Inflammatory macrophage treated with lipopolysaccharide for 4 hours (primary cell): ENCODE measurements around the gene HCFC1.
"Not testable (repeated sequence)": the region's sequence is repeated elsewhere in the genome, so short reads cannot be mapped to it uniquely, and the experiment has no call there.

Experiments
- DNase-seq: peaks from one replicate; pipeline ENCODE4 v3.0.0-alpha.2; 2020

The HCFC1 gene

GRCh38 chrX:154006947-154007346 lies 35.3 kb upstream of the HCFC1 start:
- DNase-seq, result no peak

- no peak for DNase-seq
Measured at GRCh38 chrX:154004315-154004714, 32.7 kb upstream of the HCFC1 start.

- peak; percentile 82 for DNase-seq
Measured at GRCh38 chrX:154002215-154002719, 30.6 kb upstream of the HCFC1 start.

GRCh38 chrX:154000051-154000450 lies 28.4 kb upstream of the HCFC1 start:
- DNase-seq, result no peak

GRCh38 chrX:153999359-154000037 lies 27.9 kb upstream of the HCFC1 start:
- no peak for DNase-seq

- no peak for DNase-seq
Measured at GRCh38 chrX:153995504-153995903, 23.9 kb upstream of the HCFC1 start.

- not testable (repeated sequence) for DNase-seq
Measured at GRCh38 chrX:153994398-153994797, 22.8 kb upstream of the HCFC1 start.

- DNase-seq, result no peak
Measured at GRCh38 chrX:153993978-153994377, 22.4 kb upstream of the HCFC1 start.

GRCh38 chrX:153993079-153993478 lies 21.5 kb upstream of the HCFC1 start:
- no peak for DNase-seq

GRCh38 chrX:153992180-153992579 lies 20.6 kb upstream of the HCFC1 start:
- no peak for DNase-seq

- no peak for DNase-seq
Measured at GRCh38 chrX:153991013-153991580, 19.5 kb upstream of the HCFC1 start.

GRCh38 chrX:153989973-153990655 lies 18.5 kb upstream of the HCFC1 start:
- DNase-seq, result no peak

GRCh38 chrX:153988493-153988892 lies 16.9 kb upstream of the HCFC1 start:
- DNase-seq, result no peak

GRCh38 chrX:153984351-153985178 lies 12.9 kb upstream of the HCFC1 start:
- DNase-seq, result no peak

GRCh38 chrX:153983321-153983801 lies 11.7 kb upstream of the HCFC1 start:
- DNase-seq, result peak; percentile 81

- DNase-seq, result peak; percentile 67
Measured at GRCh38 chrX:153981771-153982533, 10.3 kb upstream of the HCFC1 start.

GRCh38 chrX:153981231-153981630 lies 9.6 kb upstream of the HCFC1 start:
- DNase-seq, result no peak

- not testable (repeated sequence) for DNase-seq
Measured at GRCh38 chrX:153980394-153980793, 8.8 kb upstream of the HCFC1 start.

- no peak for DNase-seq
Measured at GRCh38 chrX:153974726-153975286, 3.2 kb upstream of the HCFC1 start.

GRCh38 chrX:153974003-153974725 lies 2.5 kb upstream of the HCFC1 start:
- peak; percentile 40 for DNase-seq
